Endothelial cell of umbilical vein (primary cell): ENCODE results near the gene FTO. TPM values are rescaled to one million over a fixed set of nuclear protein-coding genes. Genes with fewer than 3 reads are reported as not detected.

Source experiments
- BruUV-seq: library from RNA; stranded (reverse); fragments of 400-500 nt; replicated peaks from 2 replicates; lab custom pipeline; 2021; lab: Mats Ljungman, UMichigan
- CTCF ChIA-PET: fragments of 300-600, 350-600 bp; sonication (Branson Sonifier 250); formaldehyde crosslinking; loops from one replicate; lab custom pipeline; 2021; ENCODE audit warnings: antibody characterized with exemption, inconsistent platforms; lab: Charles Lee
- POLR2A ChIA-PET: fragments of 300-600, 350-600 bp; sonication (Branson Sonifier 250); formaldehyde crosslinking; loops from one replicate; lab custom pipeline; 2021; ENCODE audit warnings: antibody characterized with exemption, inconsistent platforms; lab: Charles Lee
- DNase-seq: peaks from one replicate; pipeline ENCODE4 v3.0.0-alpha.2; 2011; ENCODE audit warnings: low read depth, low spot score
- FAIRE-seq: peaks from 2 replicates; lab custom pipeline; 2011; peaks lifted over from hg19 to GRCh38; lab: Jason Lieb, UNC
- H2AFZ ChIP-seq: 2 replicates; pipeline ENCODE4 v1.6.0; 2012; ENCODE audit warnings: low read depth, low read length, control low read depth, inconsistent platforms
- H3K27ac ChIP-seq: 2 replicates; pipeline ENCODE4 v1.5.1; 2011; ENCODE audit warnings: low read depth, mild to moderate bottlenecking, control low read depth, low read length, moderate library complexity; ENCODE audit not compliant: insufficient read depth
- H3K27me3 ChIP-seq, 2 experiments: 2 replicates each; pipeline versions ENCODE4 v1.6.0 to v1.6.1; 2011; ENCODE audit warnings: low read length in 2 of 2, mixed read lengths in 1 of 2; ENCODE audit not compliant: control insufficient read depth in 2 of 2, insufficient read depth in 2 of 2
- H3K36me3 ChIP-seq, 2 experiments: 2 replicates in 1 of 2; 3 replicates in 1 of 2; pipeline ENCODE4 v1.5.1; 2011; ENCODE audit warnings: low read length in 2 of 2, mild to moderate bottlenecking in 1 of 2, moderate library complexity in 1 of 2; ENCODE audit not compliant: control insufficient read depth in 2 of 2, insufficient read depth in 2 of 2; ENCODE audit errors: extremely low read depth in 1 of 2
- H3K4me1 ChIP-seq: 3 replicates; pipeline ENCODE4 v1.5.1; 2011; ENCODE audit warnings: mild to moderate bottlenecking, low read length; ENCODE audit not compliant: control insufficient read depth, insufficient read depth; ENCODE audit errors: extremely low read depth
- H3K4me2 ChIP-seq: 2 replicates; pipeline ENCODE4 v1.6.1; 2011; ENCODE audit warnings: low read length, control low read depth, mixed read lengths; ENCODE audit not compliant: insufficient read depth
- H3K4me3 ChIP-seq, 3 experiments: fragments of 200-600 bp in 1 of 3; sonication (generic), shearing (Covaris generic) in 1 of 3; replicated peaks in 1 of 3; 2 replicates each; pipeline ENCODE4 v1.5.1; 2011 to 2016; ENCODE audit warnings: control low read depth in 3 of 3, low read length in 3 of 3, mild to moderate bottlenecking in 2 of 3, inconsistent platforms in 1 of 3, low read depth in 1 of 3, moderate library complexity in 1 of 3; ENCODE audit not compliant: insufficient read depth in 1 of 3
- H3K79me2 ChIP-seq: 2 replicates; pipeline ENCODE4 v1.6.0; 2012; ENCODE audit warnings: low read length, inconsistent platforms; ENCODE audit not compliant: control insufficient read depth, insufficient read depth
- H3K9ac ChIP-seq: replicated peaks from 2 replicates; pipeline ENCODE3; 2011; ENCODE audit warnings: low read length, control low read depth; ENCODE audit not compliant: insufficient read depth; ENCODE audit errors: extremely low read depth
- H3K9me1 ChIP-seq: replicated peaks from 3 replicates; pipeline ENCODE4 v1.6.0; 2011; ENCODE audit warnings: mild to moderate bottlenecking, low read length; ENCODE audit not compliant: control insufficient read depth, insufficient read depth; ENCODE audit errors: extremely low read depth
- H3K9me3 ChIP-seq: replicated peaks from 2 replicates; pipeline ENCODE4 v1.5.1; 2012; ENCODE audit warnings: low read length, inconsistent platforms; ENCODE audit not compliant: control insufficient read depth, insufficient read depth
- H4K20me1 ChIP-seq: replicated peaks from 2 replicates; pipeline ENCODE3; 2011; ENCODE audit warnings: mild to moderate bottlenecking, low read length; ENCODE audit not compliant: control insufficient read depth, insufficient read depth; ENCODE audit errors: extremely low read depth
- CTCF ChIP-seq, 2 donors: IDR thresholded peaks; 1 replicate in 1 of 2; 2 replicates in 1 of 2; pipeline ENCODE4 v1.5.1; 2011; ENCODE audit warnings: low read length in 2 of 2, mild to moderate bottlenecking in 2 of 2, moderate library complexity in 2 of 2, control low read depth in 1 of 2, inconsistent platforms in 1 of 2, low read depth in 1 of 2; ENCODE audit not compliant: insufficient read depth in 1 of 2; ENCODE audit errors: extremely low read depth in 1 of 2
- EZH2 ChIP-seq: IDR thresholded peaks from 2 replicates; pipeline ENCODE4 v1.6.1; 2012; ENCODE audit warnings: borderline replicate concordance, low read depth, mild to moderate bottlenecking, moderate library complexity, low read length, inconsistent platforms; ENCODE audit not compliant: severe bottlenecking
- FOS ChIP-seq: IDR thresholded peaks from 2 replicates; pipeline ENCODE4 v1.6.1; 2011; ENCODE audit warnings: mild to moderate bottlenecking, low read length, moderate library complexity, borderline replicate concordance; ENCODE audit not compliant: insufficient read depth
- GATA2 ChIP-seq: IDR thresholded peaks from 2 replicates; pipeline ENCODE4 v1.7.0; 2011; ENCODE audit warnings: low read depth, mild to moderate bottlenecking, moderate library complexity, mixed read lengths, low read length; ENCODE audit not compliant: insufficient read length, insufficient read depth
- JUN ChIP-seq: IDR thresholded peaks from 2 replicates; pipeline ENCODE4 v1.6.1; 2011; ENCODE audit warnings: borderline replicate concordance, low read depth; ENCODE audit not compliant: insufficient read length, insufficient read depth
- MAX ChIP-seq: IDR thresholded peaks from 2 replicates; pipeline ENCODE4 v1.6.1; 2011; ENCODE audit not compliant: insufficient read depth, insufficient read length
- MYC ChIP-seq: IDR thresholded peaks from one replicate; pipeline ENCODE4 v1.6.1; 2011; ENCODE audit warnings: mild to moderate bottlenecking, low read depth, low read length
- POLR2A ChIP-seq: IDR thresholded peaks from 2 replicates; pipeline ENCODE4 v1.6.1; 2012; ENCODE audit warnings: low read depth, mild to moderate bottlenecking, control low read depth, low read length
- POLR2AphosphoS5 ChIP-seq: IDR thresholded peaks from 2 replicates; pipeline ENCODE4 v1.6.1; 2012; ENCODE audit warnings: low read depth, mild to moderate bottlenecking, control low read depth, low read length, moderate library complexity; ENCODE audit not compliant: insufficient read depth
- dilution Hi-C: fragments of 300-500 bp; cut with MboI; formaldehyde crosslinking; loops from one replicate; pipeline ENCODE4 v1.15.0; 2019; ENCODE audit warnings: low sequenced_read_pairs; ENCODE audit not compliant: extremely low pct_ligation_motif_present
- intact Hi-C: fragments of 100-400 bp; cut with micrococcal nuclease; formaldehyde crosslinking; loops from one replicate; pipeline ENCODE4 v1.10.0; 2022
- polyA plus RNA-seq, 4 experiments: library from polyadenylated mRNA; depleted of rRNA in 3 of 4; stranded (reverse) in 3 of 4; unstranded in 1 of 4; fragments of >200 nt; gene quantifications; 2 replicates each; pipeline versions ENCODE4 v1.2.1 to v1.2.3, GENCODE V29; 2011 to 2012; ENCODE audit warnings: missing spikeins in 1 of 4
- total RNA-seq: library from RNA; stranded (reverse); gene quantifications from 2 replicates; pipeline ENCODE4 v1.2.3, GENCODE V29; 2021

The FTO gene
- total and polyA plus RNA-seq, 2 donors (not counting 3 experiments of a cell fraction or from before 2014, with no cell fraction given), result 48.6 to 87.1 TPM

- dilution Hi-C loops, result no loop called here
- FAIRE-seq (no peak), DNase-seq (no peak)
- Histone ChIP-seq H2AFZ (no peak overlapping the region), H3K36me3 (no peaks in the 10 kb centered on the region), H3K9me1 (no peaks in the 10 kb centered on the region), H3K4me3 (no peak overlapping the region), H4K20me1 (no peaks in the 10 kb centered on the region), H3K9ac (no peak overlapping the region), H3K27ac (no peak overlapping the region), H3K9me3 (no peaks in the 10 kb centered on the region), H3K4me2 (no peak overlapping the region), H3K27me3 (no peaks in the 10 kb centered on the region), H3K4me1 (peaks cover 4% of the 10 kb centered on the region), H3K79me2 (peaks cover 12% of the 10 kb centered on the region)
- POLR2A ChIA-PET, result no interaction called here
- BruUV-seq, result no TSS peak
- intact Hi-C loops, result no loop called here
- CTCF ChIA-PET, result no interaction called here
- TF ChIP-seq MYC (no peak), POLR2A (no peak), FOS (no peak), GATA2 (no peak)
Observed at GRCh38 chr16:53782148-53782547, 78.2 kb downstream of the FTO start.

GRCh38 chr16:53784291-53784690 lies 80.3 kb downstream of the FTO start:
- intact Hi-C loops (no loop called here), dilution Hi-C loops (no loop called here)
- H4K20me1 ChIP-seq, result no peaks in the 10 kb centered on the region
- H3K36me3 ChIP-seq, result no peaks in the 10 kb centered on the region
- H3K79me2 ChIP-seq, result peaks cover 15% of the 10 kb centered on the region
- ChIA-PET POLR2A (no interaction called here), CTCF (interaction anchor here (1.3 to 1.8 kb wide), 4 partner anchors 10 to 234 kb away, joined by 4 to 6 read pairs (median 5); no protein-coding TSS in a partner anchor)
- no peak overlapping the region for H3K4me3 ChIP-seq
- no peaks in the 10 kb centered on the region for H3K9me3 ChIP-seq
- H3K4me1 ChIP-seq, result peaks cover 4% of the 10 kb centered on the region
- DNase-seq (no peak), FAIRE-seq (no peak)
- H3K27me3 ChIP-seq, result no peaks in the 10 kb centered on the region
- no peak overlapping the region for H2AFZ ChIP-seq
- BruUV-seq, result no TSS peak
- H3K4me2 ChIP-seq, result no peak overlapping the region
- TF ChIP-seq CTCF (IDR thresholded peaks at IDR 0.05; ENCODE audit: extremely low read depth in 1 of 2, insufficient read depth in 1 of 2, low read depth in 1 of 2, low read length in 2 of 2), result no peak
- TF ChIP-seq EZH2, result no peak
- no peak for TF ChIP-seq MYC
- TF ChIP-seq POLR2A, result no peak
- TF ChIP-seq MAX, result no peak
- TF ChIP-seq JUN, result no peak
- no peak for TF ChIP-seq FOS
- no peak for TF ChIP-seq POLR2AphosphoS5
- no peak for TF ChIP-seq GATA2
- no peaks in the 10 kb centered on the region for H3K9me1 ChIP-seq
- no peak overlapping the region for H3K27ac ChIP-seq
- no peak overlapping the region for H3K9ac ChIP-seq
